Cerebellar cortex (tissue), 1 donor: ENCODE results near the gene ARHGEF1.
"Not testable (repeated sequence)": the region's sequence is repeated elsewhere in the genome, so short reads cannot be mapped to it uniquely, and the experiment has no call there.

Experiments
- DNase-seq: peaks from one replicate; pipeline ENCODE4 v3.0.0-alpha.2; 2015; ENCODE audit warnings: low spot score

Gene ARHGEF1

DNA sequence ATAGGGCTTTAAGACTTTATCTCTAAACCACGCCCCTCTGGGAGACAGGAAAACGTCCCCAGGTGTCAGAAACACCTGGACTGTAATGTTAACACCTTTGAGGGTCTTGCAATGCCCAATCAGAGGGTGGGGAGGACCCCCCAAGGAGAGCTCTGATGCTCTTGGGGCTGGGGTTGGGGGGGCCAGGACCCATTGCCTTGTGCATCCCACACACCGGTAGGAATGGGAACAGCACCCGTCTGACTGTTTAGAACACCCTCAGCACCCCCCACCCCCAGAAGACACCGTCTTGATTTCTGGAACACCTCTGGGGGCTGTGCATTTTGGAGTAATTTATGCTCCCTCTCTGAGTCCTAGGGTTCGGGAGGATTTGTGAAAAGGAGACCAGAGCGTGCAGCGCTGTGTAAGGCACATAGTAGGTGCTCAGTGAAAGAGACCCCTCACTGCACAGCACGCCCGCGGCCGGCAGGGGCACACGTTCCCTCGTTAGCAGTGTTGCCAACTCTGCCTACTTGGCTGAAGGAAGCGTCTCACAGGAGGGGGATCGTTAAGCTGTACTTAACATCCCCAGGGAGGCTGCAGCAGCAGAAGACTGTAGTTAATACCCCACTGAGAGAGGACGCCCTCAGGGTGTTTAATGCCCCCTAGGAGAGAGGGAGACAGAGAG is 48.1 kb downstream of the ARHGEF1 start:
- DNase-seq: no peak

DNA sequence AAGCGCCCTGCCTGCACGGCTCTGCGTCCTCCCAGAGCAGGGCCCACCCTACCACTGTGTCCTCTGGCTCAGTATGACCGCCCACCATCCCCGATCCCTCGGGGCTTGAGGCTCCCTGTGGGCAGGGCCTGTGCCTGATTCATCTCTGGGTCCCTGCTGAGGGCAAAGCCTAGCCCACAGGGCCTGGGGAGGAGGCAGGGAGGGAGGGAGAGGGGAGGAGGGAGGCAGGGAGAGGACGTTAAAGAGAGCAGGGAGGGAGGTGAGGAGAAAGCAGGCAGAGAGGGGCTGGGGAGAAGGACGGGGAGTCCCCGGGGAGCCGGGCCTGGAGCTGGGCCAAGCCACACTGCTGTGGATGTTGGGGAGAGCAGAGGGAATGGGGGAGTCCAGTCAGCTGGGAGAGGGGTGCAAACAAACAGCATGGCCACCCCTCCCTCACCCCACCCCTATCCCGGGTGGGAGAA is 49.3 kb downstream of the ARHGEF1 start:
- no peak for DNase-seq

DNA sequence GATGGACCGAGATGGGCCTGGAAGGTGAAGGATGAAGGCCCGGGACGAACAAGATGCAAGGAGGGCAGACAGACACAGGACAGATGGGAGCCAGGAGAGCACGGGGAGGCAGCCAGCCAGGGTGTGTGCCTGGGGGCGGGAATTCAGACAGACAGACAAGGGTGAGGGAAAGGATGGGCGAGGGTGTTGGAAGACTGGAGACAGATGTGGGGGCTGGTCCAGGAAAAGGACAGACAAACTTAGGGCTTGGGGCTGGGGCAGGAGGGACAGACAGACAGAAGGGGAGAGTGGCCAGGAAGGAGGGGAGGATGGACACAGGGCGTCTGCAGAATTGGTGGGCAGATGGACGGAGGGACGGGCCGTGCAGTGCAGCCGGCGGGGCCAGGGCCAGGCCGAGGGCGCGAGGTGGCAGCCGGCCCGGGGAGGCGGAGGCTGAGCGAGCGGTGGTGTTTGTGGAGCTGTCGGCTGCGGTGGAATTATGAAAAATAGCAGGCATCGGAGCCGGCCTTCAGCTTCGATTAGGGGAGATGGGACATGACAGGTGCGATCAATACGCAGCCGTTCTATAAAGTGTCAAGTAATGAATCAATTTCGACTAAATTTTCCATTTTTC is 49.8 kb downstream of the ARHGEF1 start:
- no peak for DNase-seq

DNA sequence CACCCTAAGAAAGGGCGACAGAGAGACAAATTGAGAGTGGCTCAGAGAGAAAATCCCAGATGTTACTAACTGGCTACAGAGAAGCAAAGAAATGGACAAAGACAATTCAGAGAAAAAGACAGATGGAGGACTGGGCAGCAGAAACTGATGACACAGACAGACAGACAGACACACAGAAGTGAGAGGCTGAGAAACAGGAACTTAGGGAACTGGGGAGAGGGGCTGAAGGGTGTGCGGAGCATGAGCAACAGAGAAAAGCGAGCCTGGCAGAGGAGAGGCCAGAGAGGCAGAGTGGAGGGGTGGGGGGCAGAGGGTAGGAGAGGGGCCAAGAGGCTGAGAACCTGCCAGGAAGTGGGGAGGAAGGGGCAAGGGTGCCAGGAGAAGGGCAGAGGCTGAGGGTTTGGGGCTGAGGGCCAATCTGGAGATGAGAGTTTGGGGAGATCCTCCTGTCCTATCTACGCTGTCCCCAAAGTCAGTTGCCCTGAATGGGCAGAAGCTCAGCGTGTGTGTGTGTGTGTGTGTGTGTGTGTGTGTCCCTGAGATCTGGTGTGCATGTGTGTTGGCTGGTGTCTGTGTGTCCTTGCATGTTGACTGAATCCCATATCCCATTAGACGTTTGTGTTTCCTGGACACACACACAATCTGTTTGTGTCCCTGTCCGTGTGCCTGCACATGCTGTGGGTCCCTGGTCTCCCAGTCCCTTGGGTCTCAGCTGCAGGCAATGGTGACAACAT is 50.9 kb downstream of the ARHGEF1 start:
- no peak for DNase-seq

DNA sequence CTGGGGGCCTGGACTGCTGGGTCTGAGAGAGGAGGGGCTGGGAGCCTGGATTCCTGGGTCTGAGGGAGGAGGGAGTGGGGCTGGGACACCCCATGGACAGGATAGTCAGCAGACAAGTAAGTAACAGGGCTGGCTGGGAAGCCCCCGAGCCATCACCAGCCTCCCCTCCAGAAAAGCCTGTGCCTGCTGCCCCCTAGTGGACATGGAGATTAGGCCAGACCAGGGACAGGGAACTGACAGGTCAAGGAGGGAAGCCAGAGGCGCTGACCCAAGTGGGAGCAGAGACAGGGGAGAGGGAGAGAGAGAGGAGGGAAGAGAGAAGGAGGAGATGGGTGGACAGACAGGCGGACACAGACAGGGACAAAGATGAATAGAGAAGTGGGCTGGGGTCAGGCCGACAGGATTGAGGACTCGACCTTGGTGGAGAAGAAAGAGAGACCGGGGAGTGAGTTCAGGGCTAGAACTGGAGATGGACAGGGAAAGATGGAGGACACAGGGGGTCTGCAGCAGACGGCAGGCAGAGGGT is 51.9 kb downstream of the ARHGEF1 start:
- peak; percentile 74 for DNase-seq

DNA sequence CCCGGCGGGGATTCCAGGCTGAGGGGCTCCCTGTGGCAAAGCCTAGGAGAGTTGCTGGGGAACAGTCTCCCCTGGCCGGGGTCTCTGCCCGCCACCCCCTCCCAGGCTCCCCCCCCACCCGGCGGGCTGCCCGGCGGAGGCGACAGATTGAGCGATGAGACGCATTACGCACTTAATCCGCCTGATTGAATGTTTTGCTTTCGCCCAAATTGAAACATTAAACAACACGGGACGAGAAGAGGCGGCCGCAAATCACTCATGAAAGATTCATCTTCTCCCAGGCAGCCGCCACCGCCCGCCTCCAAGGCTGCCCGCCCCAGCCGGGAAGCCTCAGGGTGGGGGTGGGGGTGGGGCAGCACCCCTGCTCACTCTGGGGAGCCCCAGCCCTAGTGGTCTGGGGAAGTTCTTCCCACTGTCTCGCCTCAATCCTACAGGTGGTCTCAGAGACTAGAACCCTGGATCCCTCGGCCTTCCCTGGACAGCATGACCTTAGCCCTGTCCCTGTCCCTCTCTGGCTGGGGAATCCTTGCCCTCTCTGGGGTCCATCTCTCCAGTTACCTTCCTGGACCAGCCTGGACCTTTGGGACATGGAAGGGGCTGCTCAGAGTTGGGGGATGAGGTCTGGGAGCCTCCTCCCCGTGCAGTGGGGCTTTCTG is 52.9 kb downstream of the ARHGEF1 start:
- DNase-seq: no peak

DNA sequence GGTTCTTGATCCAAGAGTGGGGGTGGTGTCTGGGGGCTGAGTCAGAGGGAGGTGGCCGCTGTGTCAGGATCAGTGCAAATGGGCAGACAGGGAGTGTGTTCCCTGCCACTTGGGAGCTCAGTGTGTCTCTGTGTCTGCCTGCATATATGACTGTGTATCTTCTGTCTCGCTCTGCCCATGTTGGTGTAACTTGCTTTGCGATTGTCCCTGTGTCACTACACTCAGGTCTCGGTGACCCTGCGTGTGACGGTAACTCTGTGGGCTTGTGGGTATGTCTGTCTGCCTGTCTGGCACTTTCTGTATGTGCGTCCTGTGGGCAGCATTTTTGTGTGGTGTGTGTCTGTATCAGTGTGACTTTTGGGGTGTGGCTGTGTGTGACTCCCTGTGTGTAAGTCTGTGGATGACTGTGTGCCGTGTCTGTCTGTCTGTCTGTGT is 53.4 kb downstream of the ARHGEF1 start:
- DNase-seq: no peak

DNA sequence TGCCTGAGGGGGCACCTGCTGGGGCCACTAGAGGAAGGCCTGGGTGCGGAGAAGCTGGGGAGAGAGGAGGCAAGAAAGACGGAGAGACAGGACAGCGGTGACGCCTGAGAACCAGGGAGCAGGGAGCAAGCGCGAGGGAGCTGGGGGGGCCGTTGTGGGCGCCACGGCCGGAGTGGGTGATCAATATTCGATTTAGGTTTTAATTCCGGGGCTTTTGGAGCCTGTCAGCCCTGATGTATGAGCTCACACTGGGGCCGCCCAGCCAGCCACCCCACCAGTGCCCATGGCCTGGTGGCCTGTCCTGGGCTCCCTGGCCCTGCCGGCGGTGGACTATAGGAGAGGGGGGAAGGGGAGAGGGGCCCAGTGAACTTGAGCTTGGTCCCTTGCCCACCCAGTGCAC is 54.0 kb downstream of the ARHGEF1 start:
- DNase-seq: no peak

DNA sequence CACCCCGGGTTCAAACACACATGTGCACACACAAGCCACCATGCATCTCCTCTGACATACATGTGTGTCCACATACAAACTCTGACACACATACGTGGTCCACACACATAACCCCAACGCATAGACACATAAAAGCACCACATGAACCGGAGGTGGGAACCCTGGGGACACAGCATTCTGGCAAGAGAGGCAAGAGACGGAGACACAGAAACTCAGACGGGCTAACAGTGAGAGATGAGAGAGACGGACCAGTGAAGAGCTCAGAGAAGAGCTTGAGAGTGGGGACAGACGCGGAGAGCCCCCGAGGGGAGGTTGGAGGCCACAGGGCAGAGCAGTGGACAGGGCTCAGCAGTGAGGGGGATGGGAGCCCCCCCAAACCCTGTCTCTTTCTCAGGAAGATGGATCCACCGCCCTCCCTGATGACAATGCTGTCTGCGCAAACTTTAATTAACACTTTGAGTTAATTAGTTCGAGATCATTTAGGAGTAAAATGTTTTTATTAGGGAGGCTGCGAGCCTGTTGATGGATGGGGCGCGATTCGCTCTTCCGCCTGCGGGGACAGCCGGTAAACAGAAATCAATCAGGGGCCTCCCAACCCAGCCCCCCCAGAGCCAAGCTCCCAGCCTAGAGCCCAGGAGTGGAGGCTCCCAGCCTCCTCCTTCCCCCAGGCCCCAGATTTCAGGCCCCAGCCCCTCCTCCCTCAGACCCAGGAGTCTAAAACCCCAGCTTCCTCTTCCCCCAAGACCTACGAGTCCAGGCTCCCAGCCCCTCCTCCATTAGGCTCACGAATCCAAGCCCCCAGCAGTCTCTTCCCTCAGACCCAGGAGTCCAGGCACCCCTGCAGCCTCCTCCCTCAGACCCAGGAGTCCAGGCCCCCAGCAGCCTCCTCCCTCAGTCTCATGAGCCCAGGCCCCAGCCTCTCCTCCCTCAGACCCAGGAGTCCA is 54.8 kb downstream of the ARHGEF1 start:
- DNase-seq: no peak

DNA sequence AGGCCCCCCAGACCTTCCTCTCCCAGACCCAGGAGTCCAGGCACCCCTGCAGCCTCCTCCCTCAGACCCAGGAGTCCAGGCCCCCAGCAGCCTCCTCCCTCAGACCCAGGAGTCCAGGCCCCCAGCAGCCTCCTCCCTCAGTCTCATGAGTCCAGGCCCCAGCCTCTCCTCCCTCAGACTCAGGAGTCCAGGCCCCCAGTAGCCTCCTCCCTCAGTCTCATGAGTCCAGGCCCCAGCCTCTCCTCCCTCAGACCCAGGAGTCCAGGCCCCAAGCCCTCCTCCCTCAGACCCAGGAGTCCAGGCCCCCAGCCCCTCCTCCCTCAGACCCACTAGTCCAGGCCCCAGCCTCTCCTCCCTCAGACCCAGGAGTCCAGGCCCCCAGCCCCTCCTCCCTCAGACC is 56.2 kb downstream of the ARHGEF1 start:
- DNase-seq: not testable (repeated sequence)

DNA sequence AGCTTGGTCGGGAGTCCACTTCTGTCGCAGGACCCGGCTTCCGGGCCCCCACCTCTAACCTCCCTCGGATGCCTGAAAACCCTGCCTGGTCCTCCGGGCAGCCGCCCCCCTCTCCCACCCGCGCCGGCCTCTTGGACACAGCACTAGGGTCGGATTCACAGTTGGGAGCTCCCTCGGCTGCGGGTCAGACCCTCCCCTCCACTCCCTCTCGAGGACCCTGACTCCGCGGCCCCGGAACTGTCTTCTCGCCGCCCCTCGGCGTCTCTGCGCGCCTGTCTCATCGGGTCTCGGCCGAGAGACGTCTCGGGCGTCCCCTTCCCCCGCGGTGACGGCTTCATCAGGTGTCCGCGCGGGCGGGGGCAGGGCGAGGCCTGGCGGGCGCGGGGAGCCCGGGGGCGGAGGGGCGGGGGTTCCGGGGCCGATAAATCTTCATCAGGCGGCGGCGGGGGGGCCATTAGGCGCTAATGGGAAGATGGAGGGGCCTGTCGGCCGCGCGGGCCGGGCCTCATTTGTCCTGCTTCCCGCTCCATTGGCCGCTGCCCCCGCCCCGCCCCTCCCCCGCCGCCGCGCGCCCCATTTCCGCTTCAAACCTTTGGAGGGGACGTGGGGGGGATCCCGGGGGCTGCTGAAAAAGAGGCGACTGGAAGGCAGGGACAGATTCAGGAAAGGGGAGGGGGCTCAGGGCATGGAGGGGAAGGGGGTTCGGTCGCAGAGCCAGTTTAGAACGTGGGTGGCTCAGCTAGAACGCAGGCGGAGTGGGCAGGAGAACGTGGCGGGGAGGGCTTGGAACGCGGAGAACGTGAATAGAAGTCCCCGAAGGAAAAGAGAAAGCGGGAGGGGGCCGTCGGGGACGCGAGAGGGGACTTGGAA is 57.1 kb downstream of the ARHGEF1 start:
- no peak for DNase-seq

DNA sequence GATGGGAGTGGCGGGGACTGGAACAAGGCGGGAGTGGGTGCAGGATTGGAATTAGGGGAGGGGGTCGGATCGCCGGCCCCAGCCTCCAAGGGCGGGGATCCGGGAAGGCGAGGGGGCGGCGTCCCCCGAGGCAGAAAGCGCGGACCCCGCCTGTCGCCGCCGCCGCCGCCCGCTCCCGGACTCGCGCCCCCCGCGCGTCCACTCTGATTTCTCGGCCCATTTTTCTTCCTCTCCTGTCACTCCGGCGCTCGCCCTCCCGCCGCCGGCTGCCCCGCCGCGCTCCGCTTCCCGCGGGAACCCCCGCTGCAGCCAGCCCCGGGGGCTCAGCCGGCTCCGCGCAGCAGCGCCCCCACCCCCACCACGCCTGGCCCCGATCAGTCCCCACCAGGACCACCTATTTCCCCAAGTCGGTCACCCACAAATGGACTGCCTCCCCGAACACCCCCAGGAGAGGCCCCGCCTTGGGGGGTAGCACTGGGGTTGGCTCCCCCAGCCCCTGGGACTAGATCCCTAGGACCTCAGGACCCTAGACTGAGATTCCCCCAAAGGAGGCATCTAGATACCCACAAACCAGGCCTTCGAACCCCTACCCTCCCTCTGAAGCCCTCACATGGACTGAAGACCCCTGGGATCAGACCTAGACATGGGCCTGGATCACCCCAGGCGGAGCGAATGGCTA is 57.9 kb downstream of the ARHGEF1 start:
- no peak for DNase-seq

DNA sequence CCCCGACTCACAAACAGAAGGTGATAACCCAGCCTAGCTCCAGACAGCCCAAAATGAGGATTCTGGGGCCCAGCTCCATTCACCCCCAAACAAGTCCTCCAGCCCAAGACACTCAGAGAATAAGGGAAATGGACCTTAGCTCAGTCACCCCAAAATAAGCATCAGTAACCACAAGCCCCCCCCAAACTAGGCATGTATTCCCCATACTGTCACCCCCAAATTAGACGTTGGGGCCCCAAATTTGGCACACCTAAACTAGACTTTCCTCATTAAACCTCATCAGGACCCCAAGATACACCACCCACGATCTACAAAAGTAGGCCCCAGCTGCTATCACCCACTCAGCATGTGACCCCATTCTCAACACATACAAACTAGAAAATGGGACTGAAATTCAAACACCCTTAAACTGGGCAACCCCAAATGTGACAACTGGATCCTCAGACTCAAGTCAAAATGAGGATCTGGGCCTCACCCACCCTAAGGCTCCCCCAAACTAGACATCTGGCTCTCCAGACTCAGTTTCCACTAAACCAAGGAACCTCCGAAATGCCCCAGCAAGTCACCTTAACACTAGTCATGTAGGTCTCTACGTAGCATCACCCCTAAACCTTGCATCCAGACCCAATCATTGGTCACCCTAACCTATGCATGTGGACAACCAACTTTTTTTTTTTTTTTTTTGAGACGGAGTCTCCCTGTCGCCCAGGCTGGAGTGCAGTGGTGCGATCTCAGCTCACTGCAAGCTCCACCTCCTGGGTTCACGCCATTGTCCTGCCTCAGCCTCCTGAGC is 58.6 kb downstream of the ARHGEF1 start:
- DNase-seq: no peak

DNA sequence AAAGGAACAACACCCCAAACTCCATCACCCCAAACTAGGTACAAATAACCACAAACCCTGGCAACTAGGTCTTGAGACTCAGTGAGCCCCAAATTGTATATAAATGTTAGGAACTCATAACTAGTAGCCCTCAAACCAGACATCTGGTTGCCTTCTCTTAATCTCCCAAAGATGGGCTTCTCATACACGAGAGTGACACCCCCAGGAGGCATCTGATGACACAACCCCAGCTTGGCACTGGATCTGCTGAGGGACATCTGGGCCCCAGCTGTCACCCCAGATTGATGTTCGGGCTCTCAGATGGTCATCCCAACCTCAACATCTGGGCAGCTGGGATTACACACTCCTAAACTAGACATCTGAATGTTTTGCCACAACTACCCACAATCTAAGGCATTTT is 61.4 kb downstream of the ARHGEF1 start:
- DNase-seq: no peak

DNA sequence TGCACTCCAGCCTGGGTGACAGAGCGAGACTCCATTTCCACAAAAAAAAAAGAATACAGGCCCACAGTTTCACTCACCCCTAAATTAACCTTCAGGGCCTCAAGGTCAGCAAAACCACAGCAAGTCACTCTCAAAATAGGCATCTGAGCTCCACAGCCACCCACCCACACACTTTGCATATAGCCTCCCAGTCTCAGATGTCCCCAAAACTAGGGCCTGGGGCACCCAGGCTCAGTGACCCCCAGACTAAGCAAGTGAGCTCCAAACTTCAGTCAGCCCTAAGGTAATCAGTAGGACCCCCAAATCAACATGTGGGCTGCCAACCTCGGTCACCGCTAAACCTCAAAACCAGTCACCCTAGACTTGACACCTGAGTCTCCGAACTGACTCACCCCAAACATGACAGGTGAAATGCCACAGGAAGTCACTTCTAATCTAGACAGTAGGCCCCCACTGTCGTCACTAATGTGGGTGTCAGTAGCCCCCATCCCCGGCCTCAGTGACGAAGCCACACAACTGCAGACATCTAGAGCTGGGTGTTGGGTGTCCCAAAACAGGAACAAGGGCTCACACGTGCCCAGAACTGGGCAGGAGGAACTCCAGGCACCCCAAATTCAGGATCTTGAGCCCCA is 62.3 kb downstream of the ARHGEF1 start:
- DNase-seq: no peak

DNA sequence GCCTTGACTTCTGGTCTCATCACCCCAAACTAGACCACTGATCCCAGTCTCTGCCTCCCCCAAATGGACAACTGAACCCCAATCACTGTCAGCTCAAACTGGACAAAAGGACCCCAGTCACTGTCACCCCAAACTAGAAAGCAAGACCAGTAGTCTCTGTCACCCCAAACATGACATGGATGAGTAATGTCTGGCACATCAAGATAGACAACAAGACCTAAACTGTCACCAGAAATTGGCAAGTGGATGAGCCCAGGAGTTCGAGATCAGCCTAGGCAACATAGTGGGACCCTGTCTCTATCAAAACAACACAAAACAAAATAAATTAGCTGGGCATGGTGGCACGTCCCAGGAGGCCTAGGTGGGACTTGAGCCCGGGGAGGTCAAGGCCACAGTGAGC is 64.1 kb downstream of the ARHGEF1 start:
- DNase-seq: no peak

DNA sequence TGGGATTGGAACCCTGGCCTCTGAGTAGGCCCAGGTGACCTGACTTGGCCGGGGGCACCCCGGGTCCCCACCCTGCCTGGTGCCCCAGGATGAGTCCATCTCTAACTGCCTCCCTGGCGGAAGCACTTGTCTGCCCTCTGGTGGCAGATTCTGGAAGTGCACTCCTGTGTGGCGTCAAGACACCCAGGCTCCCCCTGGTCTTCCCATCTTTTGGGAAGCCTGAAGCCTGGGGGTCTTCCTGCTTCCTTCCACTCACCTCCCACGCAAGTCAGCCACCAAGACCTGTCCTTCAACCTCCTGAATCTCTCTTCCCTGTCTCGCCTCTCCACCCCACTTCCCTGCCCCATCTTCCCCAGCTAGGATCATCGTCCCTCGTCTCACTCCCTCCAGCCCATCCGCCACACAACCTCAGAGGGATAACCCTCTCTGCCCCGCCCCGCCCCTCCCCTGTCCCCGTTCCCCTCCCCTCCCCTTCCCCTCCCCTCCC is 68.7 kb downstream of the ARHGEF1 start:
- DNase-seq: peak; percentile 70

DNA sequence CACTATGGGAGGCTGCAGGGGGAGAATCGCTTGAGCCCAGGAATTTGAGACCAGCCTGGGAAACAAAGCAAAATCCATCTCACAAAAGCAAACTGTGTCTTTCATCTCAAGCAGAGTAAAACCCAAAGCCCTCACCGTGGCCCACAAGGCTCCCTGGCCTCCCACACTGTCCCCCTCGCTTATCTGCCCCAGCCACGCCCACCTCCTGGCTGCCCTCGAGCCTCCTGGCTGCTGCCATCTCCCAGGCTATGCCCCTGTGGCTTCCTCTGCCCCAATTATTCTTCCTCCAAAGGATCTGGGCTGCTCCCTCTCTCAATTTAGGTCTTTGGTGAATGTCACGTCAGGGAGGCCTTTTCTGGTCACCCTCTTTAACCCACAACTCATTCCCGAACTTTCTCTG is 72.5 kb downstream of the ARHGEF1 start:
- no peak for DNase-seq
